Upper lobe of left lung (tissue), 4 donors: ENCODE results near the gene IGSF8.

ENCODE experiments used
- POLR2A ChIP-seq, 4 donors: fragments of 450-650 bp; IDR thresholded peaks; one replicate each; pipeline ENCODE4 v1.5.1; 2016 to 2017; ENCODE audit warnings: antibody characterized with exemption in 4 of 4, mild to moderate bottlenecking in 2 of 4
- TF ChIP-seq, protein P1 (sequence below), 6 experiments: fragments of 450-650 bp in 4 of 6; fragments of 200-600 bp in 2 of 6; sonication (generic) in 2 of 6; IDR thresholded peaks; one replicate each; pipeline ENCODE4 v1.5.1; 2016 to 2019; ENCODE audit warnings: antibody characterized with exemption in 6 of 6

DNA sequence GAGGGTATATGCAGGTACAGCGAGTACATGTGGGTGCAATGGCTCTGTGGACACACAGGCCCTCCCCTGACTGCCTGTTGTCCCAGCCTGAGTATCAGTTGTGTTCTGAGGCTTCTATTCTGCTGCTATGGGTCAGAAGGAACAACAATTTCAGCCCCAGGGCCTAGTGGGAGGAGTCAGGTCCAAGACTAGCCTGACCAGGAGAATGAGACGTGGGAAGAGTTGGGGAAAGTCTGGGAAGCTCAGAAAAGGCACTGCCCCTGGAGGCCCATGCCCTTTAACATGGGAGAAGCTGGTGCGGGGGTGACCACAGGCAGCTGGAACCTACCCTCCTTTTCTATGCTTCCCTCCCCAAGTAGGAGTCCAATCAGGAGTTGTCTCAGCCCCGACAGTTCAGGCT, 7.7 kb downstream of the IGSF8 start:
- no peak for TF ChIP-seq POLR2A (IDR thresholded peaks at IDR 0.05)
- TF ChIP-seq, protein P1, sequence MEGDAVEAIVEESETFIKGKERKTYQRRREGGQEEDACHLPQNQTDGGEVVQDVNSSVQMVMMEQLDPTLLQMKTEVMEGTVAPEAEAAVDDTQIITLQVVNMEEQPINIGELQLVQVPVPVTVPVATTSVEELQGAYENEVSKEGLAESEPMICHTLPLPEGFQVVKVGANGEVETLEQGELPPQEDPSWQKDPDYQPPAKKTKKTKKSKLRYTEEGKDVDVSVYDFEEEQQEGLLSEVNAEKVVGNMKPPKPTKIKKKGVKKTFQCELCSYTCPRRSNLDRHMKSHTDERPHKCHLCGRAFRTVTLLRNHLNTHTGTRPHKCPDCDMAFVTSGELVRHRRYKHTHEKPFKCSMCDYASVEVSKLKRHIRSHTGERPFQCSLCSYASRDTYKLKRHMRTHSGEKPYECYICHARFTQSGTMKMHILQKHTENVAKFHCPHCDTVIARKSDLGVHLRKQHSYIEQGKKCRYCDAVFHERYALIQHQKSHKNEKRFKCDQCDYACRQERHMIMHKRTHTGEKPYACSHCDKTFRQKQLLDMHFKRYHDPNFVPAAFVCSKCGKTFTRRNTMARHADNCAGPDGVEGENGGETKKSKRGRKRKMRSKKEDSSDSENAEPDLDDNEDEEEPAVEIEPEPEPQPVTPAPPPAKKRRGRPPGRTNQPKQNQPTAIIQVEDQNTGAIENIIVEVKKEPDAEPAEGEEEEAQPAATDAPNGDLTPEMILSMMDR (IDR thresholded peaks at IDR 0.05) = no peak
